Right atrium auricular region (tissue), 2 donors: Measurements from ENCODE around the gene DYRK1A. TPM values are rescaled to one million over a fixed set of nuclear protein-coding genes. Genes with fewer than 3 reads are reported as not detected.

Experiments used
- DNase-seq: peaks from one replicate; pipeline ENCODE4 v3.0.0-alpha.2; 2019; ENCODE audit warnings: low spot score
- H3K27ac ChIP-seq, 2 donors: fragments of 200-600 bp; sonication (generic); 1 replicate in 1 of 2; 2 replicates in 1 of 2; pipeline ENCODE4 v1.5.1; 2016 to 2019
- H3K27me3 ChIP-seq, 2 donors: fragments of 200-600 bp; sonication (generic); one replicate each; pipeline versions ENCODE4 v1.5.1 to v1.6.0; 2017 to 2019
- H3K36me3 ChIP-seq: fragments of 200-600 bp; sonication (generic); one replicate; pipeline ENCODE4 v1.5.1; 2016
- H3K4me1 ChIP-seq, 2 donors: fragments of 200-600 bp; sonication (generic); one replicate each; pipeline versions ENCODE4 v1.5.1 to v1.6.0; 2017 to 2019
- H3K4me3 ChIP-seq, 2 donors: fragments of 200-600 bp; sonication (generic); 1 replicate in 1 of 2; 2 replicates in 1 of 2; pipeline ENCODE4 v1.5.1; 2017 to 2019; ENCODE audit warnings: mild to moderate bottlenecking in 1 of 2, moderate library complexity in 1 of 2
- H3K9me3 ChIP-seq, 2 donors: fragments of 200-600 bp; sonication (generic); one replicate each; pipeline ENCODE4 v1.5.1; 2019
- total RNA-seq, 2 donors: library from RNA; depleted of rRNA; stranded (reverse); fragments of >200 nt; gene quantifications; one replicate each; pipeline ENCODE4 v1.1.0, GENCODE V29; 2016
- TF ChIP-seq, protein P1 (sequence below), 2 donors: fragments of 200-600 bp; sonication (generic); IDR thresholded peaks; one replicate each; pipeline ENCODE4 v1.5.1; 2019; ENCODE audit warnings: antibody characterized with exemption in 2 of 2

Gene DYRK1A
- total RNA-seq, 2 donors from 2014 or later: 69.3 to 94.7 TPM

DNA sequence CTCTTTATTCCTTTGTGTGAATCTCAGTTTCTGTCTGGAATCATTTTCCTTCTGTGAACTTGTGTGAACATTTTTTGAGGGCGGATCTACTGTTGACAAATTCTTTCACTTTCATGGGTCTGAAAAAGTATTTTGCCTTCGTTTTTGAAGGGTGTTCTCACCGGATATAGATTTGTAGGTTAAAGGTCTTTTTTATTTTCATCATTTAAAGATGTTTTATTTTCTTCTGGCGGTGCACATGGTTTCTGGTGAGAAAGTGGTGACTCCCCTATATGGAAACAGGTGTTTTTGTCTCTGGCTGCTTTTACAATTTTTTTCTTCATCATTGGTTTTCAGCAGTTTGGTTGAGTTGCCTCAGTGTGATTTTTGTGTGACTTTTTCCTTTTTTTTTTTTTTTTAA, 94.9 kb downstream of the DYRK1A start:
- TF ChIP-seq, protein P1, sequence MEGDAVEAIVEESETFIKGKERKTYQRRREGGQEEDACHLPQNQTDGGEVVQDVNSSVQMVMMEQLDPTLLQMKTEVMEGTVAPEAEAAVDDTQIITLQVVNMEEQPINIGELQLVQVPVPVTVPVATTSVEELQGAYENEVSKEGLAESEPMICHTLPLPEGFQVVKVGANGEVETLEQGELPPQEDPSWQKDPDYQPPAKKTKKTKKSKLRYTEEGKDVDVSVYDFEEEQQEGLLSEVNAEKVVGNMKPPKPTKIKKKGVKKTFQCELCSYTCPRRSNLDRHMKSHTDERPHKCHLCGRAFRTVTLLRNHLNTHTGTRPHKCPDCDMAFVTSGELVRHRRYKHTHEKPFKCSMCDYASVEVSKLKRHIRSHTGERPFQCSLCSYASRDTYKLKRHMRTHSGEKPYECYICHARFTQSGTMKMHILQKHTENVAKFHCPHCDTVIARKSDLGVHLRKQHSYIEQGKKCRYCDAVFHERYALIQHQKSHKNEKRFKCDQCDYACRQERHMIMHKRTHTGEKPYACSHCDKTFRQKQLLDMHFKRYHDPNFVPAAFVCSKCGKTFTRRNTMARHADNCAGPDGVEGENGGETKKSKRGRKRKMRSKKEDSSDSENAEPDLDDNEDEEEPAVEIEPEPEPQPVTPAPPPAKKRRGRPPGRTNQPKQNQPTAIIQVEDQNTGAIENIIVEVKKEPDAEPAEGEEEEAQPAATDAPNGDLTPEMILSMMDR (IDR thresholded peaks at IDR 0.05): no peak
- Histone ChIP-seq H3K9me3 (no peaks in the 10 kb centered on the region), H3K27ac (peak overlapping the region in 1 of 2 donors; percentile 67)

GRCh38 chr21:37462087-37462861, 95.7 kb downstream of the DYRK1A start:
- DNase-seq: no peak
- Histone ChIP-seq H3K36me3 (no peaks in the 10 kb centered on the region), H3K9me3 (no peaks in the 10 kb centered on the region), H3K27me3 (no peaks in the 10 kb centered on the region), H3K4me3 (no peak overlapping the region), H3K4me1 (peaks cover 0 to 67% of the 10 kb centered on the region in 2 donors), H3K27ac (peak overlapping the region in 1 of 2 donors; percentile 67)
- TF ChIP-seq, protein P1 (IDR thresholded peaks at IDR 0.05): no peak

More for the DNA sequence above, 94.9 kb downstream of the DYRK1A start:
- no peak for DNase-seq
- no peaks in the 10 kb centered on the region for H3K36me3 ChIP-seq
- H3K27me3 ChIP-seq: no peaks in the 10 kb centered on the region
- H3K4me3 ChIP-seq: no peak overlapping the region
- peaks cover 0 to 75% of the 10 kb centered on the region in 2 donors for H3K4me1 ChIP-seq

- no peak for DNase-seq
- no peaks in the 10 kb centered on the region for H3K9me3 ChIP-seq
- peaks cover 0 to 58% of the 10 kb centered on the region in 2 donors for H3K4me1 ChIP-seq
- H3K27me3 ChIP-seq: no peaks in the 10 kb centered on the region
- peak overlapping the region in 1 of 2 donors; percentile 24 for H3K4me3 ChIP-seq
- H3K36me3 ChIP-seq: no peaks in the 10 kb centered on the region
- TF ChIP-seq, protein P1 (IDR thresholded peaks at IDR 0.05): peak; percentile 69 to 70
- H3K27ac ChIP-seq: peak overlapping the region in 1 of 2 donors; percentile 54
Observed at GRCh38 chr21:37463083-37463801, 96.7 kb downstream of the DYRK1A start.

DNA sequence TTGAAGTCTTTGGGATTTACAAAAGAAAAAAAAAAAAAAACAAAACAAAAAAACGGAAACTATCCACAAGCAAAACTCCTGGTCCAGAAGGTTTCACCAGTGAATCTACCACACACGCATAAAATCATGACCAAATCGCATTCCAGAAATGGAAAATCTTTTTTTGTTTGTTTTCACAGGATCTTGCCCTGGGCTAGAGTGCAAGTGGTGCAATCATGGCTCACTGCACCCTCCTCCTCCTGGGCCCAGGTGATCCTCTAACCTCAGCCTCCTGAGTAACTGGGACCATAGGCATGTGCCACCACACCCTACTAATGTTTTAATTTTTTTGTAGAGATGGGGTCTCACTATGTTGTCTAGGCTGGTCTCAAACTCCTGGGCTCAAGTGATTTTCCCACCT, 100.5 kb downstream of the DYRK1A start:
- Histone ChIP-seq H3K27ac (no peak overlapping the region), H3K4me3 (no peak overlapping the region), H3K27me3 (no peaks in the 10 kb centered on the region), H3K36me3 (no peaks in the 10 kb centered on the region), H3K4me1 (peaks cover 0 to 19% of the 10 kb centered on the region in 2 donors), H3K9me3 (no peaks in the 10 kb centered on the region)
- TF ChIP-seq, protein P1 (IDR thresholded peaks at IDR 0.05): no peak
- DNase-seq: no peak

- H3K27me3 ChIP-seq: no peaks in the 10 kb centered on the region
- H3K4me3 ChIP-seq: no peak overlapping the region
- TF ChIP-seq, protein P1 (IDR thresholded peaks at IDR 0.05): no peak
- no peaks in the 10 kb centered on the region for H3K9me3 ChIP-seq
- peaks cover 0 to 7% of the 10 kb centered on the region in 2 donors for H3K4me1 ChIP-seq
- H3K27ac ChIP-seq: no peak overlapping the region
- DNase-seq: no peak
- H3K36me3 ChIP-seq: peaks cover 11% of the 10 kb centered on the region
Observed at GRCh38 chr21:37468909-37469308, 102.3 kb downstream of the DYRK1A start.
